ENCODE data around the gene CPSF3.
A peak's percentile ranks its signal among the peaks of the same experiment; 100 is the strongest.

The CPSF3 gene

GRCh38 chr2:9423100-9423921 lies at the start of gene CPSF3, which contains the start of gene ITGB1BP1:
CPSF3 (plus strand) TSS chr2:9423654; CDS start chr2:9423774, 120 bp downstream.
ITGB1BP1 (minus strand) TSS chr2:9423528; CDS start chr2:9418697, 4,831 bp downstream.
- peak; percentile 95 for DNase-seq

DNA sequence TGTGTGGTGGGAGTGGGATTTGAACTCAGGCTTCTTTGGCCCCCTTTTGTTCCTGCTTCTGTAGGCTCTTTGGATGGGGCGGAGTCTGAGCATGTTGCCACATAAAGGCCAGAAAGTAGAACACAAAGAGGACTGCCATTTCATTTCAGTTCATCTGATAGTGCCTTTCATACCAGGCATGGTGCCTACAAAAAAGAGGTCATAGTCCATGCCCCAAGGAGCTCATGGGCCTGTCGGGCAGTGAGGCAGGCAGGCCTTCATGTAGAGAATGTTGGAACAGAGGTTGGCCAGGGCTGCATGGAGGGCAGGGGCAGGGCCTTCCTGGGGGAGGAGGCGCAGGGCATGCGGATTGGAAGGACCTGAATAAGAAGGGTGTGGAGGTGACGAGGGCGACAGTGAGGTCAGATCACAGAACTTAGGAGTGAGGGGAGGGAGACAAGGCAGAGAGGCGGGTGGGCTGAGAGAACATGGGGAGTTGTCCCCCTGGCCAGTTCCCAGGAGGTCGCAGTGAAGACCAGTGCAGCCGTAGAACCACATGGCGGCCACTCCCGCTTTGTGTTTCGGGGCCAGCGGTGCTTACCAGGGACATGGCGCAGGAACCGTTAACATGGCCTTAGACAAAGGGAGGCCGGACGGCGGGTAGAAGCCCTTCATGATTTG lies 49.3 kb upstream of the CPSF3 start:
- no peak for DNase-seq

DNA sequence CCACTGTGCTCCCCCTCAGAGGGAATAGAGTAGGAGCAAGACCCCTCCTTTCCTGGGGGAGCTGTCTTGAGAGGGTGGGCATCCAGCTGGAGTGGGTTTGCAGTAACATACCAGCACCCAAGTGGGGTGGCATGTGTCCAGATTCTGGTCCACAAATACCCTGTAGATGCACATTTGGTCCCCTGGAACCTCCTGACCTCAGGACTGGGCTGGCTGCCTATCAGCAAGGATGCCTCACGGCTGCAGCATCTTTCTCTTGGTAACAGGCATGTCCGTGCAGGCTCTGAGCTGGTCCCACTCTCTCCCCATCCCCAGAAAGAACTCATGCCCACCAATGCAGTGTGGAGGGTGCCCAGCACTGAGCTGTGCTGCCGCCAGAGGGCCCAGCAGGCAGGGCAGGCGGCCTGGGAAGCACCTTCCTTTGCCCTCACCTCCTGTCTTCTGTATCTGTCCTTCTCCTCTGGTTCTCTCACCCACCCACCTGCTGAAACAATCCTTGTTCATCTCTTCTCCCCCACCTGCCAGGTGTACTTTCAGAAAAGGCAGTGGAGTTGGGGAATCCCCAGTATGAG lies 47.5 kb upstream of the CPSF3 start:
- no peak for DNase-seq

DNA sequence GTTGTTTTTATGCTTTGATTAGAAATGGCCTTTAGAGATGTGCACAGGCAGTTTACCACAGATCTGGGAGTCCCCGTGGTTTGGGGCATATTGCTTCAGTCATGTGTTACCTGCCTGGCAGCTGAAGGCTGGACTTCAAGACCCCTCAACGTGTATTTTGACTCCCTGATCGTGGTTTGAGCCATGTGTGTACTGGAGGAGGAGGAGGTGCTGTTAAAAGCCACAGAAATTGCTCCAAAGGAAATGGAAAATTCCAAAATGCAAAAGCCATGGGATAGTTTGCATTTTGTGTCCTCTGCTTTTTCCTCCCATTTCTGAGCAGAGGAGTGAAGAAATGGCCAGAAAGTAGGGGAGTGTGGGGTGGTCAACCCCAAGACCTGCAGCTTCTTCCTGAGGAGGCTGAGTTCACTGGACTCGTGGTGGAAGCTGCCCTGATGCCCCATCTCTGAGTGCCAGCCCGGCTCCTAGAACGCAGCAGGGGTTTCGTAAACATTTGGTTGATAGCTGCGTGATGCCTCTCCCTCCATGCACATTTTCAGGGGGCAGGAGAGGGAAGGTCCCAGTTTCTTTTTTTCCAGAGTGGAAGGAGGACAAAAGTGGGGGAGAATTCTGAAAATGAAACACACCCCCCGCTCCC lies 45.9 kb upstream of the CPSF3 start:
- no peak for DNase-seq

- no peak for DNase-seq
These were observed 44.7 kb upstream of the CPSF3 start for GRCh38 chr2:9378433-9379390.

DNA sequence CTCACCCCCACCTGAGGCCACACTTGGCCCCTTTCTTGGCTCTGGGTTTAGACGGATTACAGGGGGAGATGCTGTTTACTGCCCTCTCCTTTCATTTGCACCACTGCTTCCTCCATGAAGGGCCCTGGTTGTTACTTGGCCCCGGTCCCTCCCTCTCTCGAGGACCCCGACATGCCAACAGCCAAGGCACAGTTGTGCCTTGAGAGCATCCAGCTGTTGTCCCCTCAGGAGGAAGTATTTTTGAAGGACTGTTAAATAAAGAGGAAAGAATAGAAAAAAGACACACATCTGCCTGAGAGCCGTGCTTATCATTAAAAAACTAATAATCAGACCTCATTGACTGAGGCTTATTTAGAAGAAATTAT lies 44.1 kb upstream of the CPSF3 start:
- no peak for DNase-seq

- no peak for DNase-seq
These were observed 42.5 kb upstream of the CPSF3 start for GRCh38 chr2:9380702-9381628.

GRCh38 chr2:9382604-9383235 lies 40.7 kb upstream of the CPSF3 start:
- no peak for DNase-seq

DNA sequence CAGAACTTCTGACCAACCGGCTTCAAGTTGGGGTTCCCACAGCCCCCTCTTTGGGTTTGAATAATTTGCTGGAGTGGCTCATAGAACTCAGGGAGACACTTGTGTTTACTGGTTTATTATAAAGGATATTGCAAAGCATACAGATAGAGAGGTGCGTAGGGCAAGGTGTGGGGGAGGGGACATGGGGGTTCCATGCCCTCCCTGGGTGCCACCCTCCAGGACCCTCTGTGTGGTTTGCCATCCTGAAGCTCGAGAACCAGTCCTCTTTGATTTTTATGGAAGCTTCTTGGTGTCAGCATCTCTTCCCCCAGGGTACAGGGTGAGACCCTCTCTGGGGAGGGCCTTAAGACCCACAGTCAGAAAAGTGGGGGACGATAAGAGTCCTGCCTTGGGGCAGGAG lies 38.9 kb upstream of the CPSF3 start:
- DNase-seq = no peak

GRCh38 chr2:9385841-9386240 lies 37.6 kb upstream of the CPSF3 start:
- no peak for DNase-seq

GRCh38 chr2:9388199-9388681 lies 35.2 kb upstream of the CPSF3 start:
- no peak for DNase-seq

GRCh38 chr2:9388950-9389911 lies 34.2 kb upstream of the CPSF3 start:
- DNase-seq = no peak

DNA sequence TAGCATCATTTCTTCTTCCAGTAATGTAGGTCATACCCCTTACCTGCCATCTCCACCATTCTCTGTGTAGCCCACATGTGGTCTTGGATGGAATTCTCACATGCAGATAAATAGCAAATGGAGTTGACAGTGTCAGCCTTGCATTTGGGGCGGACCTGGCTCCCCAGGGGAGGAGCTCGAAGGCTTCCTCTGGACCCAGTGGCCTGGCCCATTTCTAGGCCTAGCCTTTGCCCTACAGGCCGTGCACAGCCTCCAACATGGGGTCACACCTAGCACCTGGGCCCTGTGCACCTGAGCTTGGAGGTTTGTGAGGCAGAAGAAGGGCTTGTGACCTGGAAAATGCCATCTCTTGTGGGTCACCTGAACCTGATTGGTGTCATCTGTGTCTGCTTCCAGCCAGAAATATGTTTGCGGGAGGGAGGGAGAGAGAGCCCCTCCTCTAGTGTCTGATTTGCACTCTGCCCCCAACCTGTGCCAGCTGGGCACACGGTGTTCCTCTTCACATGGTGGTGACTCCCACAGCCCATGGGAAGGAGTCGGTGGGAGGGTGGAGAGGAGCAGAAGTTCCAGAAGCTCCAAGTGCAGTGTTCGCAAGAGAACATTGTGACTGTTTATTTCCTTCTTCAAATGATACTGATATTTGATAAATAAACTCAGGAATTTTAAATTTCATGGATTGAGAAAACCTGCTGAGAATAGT lies 33.2 kb upstream of the CPSF3 start:
- DNase-seq = no peak

DNA sequence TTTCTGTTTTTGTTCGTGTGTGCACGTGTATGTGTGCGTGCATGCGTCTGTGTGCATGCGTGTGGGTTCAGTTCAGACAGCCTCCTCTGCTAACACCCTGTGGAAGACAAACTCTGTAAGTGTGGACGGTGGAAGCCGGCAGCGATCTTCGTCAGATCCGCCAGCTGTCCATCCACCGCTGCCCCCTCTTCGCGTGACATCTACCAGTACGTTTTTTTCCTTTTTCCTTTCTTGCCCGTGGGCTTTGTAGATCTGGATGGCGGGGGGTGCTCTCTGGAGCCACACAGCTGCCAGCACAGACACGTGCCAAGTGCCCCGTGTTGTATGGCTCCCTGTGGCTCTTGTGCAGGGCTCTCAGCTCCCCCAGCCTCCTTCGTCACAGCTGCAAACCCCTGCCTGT lies 32.5 kb upstream of the CPSF3 start:
- no peak for DNase-seq

DNA sequence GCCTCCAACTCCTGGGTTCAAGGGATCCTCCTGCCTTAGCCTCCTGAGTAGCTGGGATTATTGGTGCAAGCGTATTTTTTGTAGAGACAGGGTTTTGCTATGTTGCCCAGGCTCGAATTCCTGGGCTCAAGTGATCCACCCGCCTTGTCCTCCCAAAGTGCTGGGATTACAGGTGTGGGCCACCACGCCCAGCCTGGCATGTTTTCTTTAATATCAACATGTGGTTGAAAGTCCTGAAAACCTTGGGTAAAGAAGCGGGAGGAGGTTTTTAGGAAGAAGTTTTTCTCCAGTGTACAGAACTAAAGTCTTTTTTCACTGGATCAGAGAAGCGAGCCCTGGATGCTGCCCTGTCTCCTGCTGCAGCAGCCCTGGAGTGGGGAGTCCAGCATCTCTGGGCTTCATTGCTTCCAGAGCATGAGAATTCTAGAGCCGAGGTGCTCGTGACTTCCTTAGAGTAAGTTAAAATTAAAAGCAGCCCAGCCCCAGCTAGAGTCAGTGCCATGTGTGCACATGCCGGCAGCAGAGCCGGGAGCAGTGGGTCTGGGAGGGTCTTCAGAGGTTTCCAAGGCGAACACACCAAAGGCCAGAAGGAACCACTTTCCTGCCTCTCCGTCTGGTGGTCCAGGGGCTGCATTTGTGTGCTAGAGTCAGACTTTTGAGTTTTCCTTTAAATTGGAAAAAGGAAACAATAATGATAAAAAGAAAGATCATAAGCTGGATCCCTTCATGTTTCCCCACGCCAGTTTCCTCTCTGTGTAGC lies 31.3 kb upstream of the CPSF3 start:
- no peak for DNase-seq

DNA sequence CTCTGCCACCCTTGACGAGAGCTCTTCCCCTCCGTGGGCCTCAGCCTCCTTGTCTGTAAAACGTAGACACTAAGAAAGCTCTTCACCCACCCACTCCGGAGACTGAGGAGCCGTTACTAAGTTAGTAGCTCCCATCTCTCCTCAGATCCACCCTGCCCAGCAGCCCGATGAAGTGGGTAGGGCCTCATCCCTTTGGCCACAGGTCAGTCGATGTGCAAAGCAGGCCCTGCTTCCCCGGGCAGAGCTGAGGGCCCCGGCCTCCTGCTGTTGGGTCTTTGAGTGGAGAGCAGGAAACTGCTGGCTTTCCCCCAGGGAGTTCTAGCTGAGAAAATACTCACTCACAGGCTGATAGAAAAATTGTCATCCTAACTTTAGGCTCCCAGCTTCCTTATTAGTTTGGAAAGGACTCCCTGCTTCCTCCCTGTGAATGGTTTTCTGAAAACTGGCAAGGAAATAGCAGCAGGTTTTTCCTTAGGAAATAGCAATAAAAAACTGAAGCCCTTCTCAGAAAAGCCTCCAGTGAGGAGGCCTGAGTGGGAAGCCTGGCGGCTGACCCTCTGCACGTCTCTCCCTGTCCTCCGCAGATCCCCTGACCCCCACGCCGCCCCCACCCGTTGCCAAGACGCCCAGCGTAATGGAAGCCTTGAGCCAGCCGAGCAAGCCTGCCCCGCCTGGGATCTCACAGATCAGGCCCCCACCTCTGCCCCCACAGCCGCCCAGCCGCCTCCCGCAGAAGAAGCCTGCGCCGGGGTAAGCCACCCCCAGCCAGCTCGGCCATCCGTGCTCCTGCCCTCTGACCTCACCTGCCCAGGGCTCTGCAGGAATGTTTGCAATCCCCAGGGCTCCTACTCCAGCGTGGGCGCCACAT lies 30.3 kb upstream of the CPSF3 start:
- no peak for DNase-seq

DNA sequence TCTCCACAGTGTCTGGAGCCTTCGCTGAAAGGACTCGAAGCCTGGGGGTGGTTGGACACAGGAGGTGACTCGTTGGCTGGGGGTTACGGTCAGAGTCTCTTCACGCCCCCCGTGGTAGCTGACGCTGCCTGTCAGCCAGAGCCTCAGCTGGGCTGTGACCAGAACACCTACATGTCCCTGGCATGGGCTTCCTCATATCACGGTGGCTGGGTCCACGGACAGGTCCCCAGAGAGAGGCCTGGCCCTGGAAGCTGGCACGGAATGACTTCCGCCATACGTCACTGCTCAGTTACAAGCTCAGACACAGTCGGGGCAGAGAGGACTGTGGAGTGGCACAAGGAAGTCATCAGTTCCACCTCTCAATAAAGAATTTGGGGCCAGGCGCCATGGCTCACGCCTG lies 28.6 kb upstream of the CPSF3 start:
- DNase-seq = no peak

Data from NCI-H1105 treated with DMSO at 0.1 percent for 48 hours (cell line).